NCI-H446 treated with DMSO at 0.1 percent for 48 hours (cell line): ENCODE measurements around the gene SEC63.
"Not testable (repeated sequence)": the region's sequence is repeated elsewhere in the genome, so short reads cannot be mapped to it uniquely, and the experiment has no call there.

Experiments
- DNase-seq: peaks from one replicate; lab custom pipeline; 2025; lab: John Stamatoyannopoulos, UW

SEC63 gene

GRCh38 chr6:107957909-107958688 lies at the start of gene SEC63:
Gene SEC63, minus strand, starts transcription at chr6:107958208. Its CDS starts 199 bp downstream, at chr6:107958009.
- peak; percentile 86 for DNase-seq

GRCh38 chr6:108005961-108006360 lies 48.0 kb upstream of the SEC63 start:
- no peak for DNase-seq

GRCh38 chr6:108004861-108005260 lies 46.9 kb upstream of the SEC63 start:
- no peak for DNase-seq

GRCh38 chr6:108002365-108003221 lies 44.6 kb upstream of the SEC63 start:
- no peak for DNase-seq

GRCh38 chr6:108001696-108002231 lies 43.8 kb upstream of the SEC63 start:
- no peak for DNase-seq

GRCh38 chr6:108000259-108000658 lies 42.3 kb upstream of the SEC63 start:
- DNase-seq = not testable (repeated sequence)

GRCh38 chr6:107999341-107999740 lies 41.3 kb upstream of the SEC63 start:
- no peak for DNase-seq

GRCh38 chr6:107991772-107992550 lies 34.0 kb upstream of the SEC63 start:
- DNase-seq = no peak

GRCh38 chr6:107991061-107991460 lies 33.1 kb upstream of the SEC63 start:
- no peak for DNase-seq

- DNase-seq = not testable (repeated sequence)
Observed at GRCh38 chr6:107990587-107990986, 32.6 kb upstream of the SEC63 start.

GRCh38 chr6:107989166-107990094 lies 31.4 kb upstream of the SEC63 start:
- no peak for DNase-seq

GRCh38 chr6:107988570-107988969 lies 30.6 kb upstream of the SEC63 start:
- DNase-seq = no peak

GRCh38 chr6:107987805-107988204 lies 29.8 kb upstream of the SEC63 start:
- DNase-seq = no peak

- no peak for DNase-seq
Observed at GRCh38 chr6:107985701-107986100, 27.7 kb upstream of the SEC63 start.

- DNase-seq = no peak
Observed at GRCh38 chr6:107983811-107984210, 25.8 kb upstream of the SEC63 start.

GRCh38 chr6:107982486-107982885 lies 24.5 kb upstream of the SEC63 start:
- DNase-seq = no peak

- no peak for DNase-seq
Observed at GRCh38 chr6:107981695-107982094, 23.7 kb upstream of the SEC63 start.

GRCh38 chr6:107977283-107977682 lies 19.3 kb upstream of the SEC63 start:
- no peak for DNase-seq

- no peak for DNase-seq
Observed at GRCh38 chr6:107976155-107976783, 18.3 kb upstream of the SEC63 start.

- DNase-seq = no peak
Observed at GRCh38 chr6:107973594-107973993, 15.6 kb upstream of the SEC63 start.
